Caco-2 (cell line): Measurements from ENCODE around the gene TRA2A. TPM values are rescaled to one million over a fixed set of nuclear protein-coding genes. Genes with fewer than 3 reads are reported as not detected.

Experiments used
- BruUV-seq: library from RNA; stranded (reverse); fragments of 400-500 nt; replicated peaks from 2 replicates; lab custom pipeline; 2021; lab: Mats Ljungman, UMichigan
- CTCF ChIA-PET: fragments of 300-600 bp; sonication (Branson Sonifier 250); formaldehyde crosslinking; loops from one replicate; lab custom pipeline; 2022; ENCODE audit warnings: antibody characterized with exemption; lab: Charles Lee
- POLR2A ChIA-PET: fragments of 300-600 bp; sonication (Branson Sonifier 250); formaldehyde crosslinking; loops from one replicate; lab custom pipeline; 2022; ENCODE audit warnings: antibody characterized with exemption; lab: Charles Lee
- DNase-seq, 2 experiments: peaks; one replicate each; pipeline versions ENCODE4 v3.0.0 to v3.0.0-alpha.2; 2020 to 2022
- H3K27me3 ChIP-seq: replicated peaks from 2 replicates; pipeline ENCODE4 v1.6.0; 2011; ENCODE audit warnings: low read length; ENCODE audit not compliant: control insufficient read depth, insufficient read depth
- H3K36me3 ChIP-seq: 2 replicates; pipeline ENCODE4 v1.5.1; 2011; ENCODE audit warnings: low read length; ENCODE audit not compliant: control insufficient read depth, insufficient read depth
- H3K4me1 ChIP-seq: fragments of 250-450 bp; sonication (Bioruptor Pico); 2 replicates; pipeline ENCODE4 v1.5.1; 2020; ENCODE audit warnings: mild to moderate bottlenecking
- H3K4me3 ChIP-seq: 2 replicates; pipeline ENCODE4 v1.5.1; 2011; ENCODE audit warnings: low read depth, mild to moderate bottlenecking, control low read depth, low read length
- H3K9me3 ChIP-seq: fragments of 250-450 bp; sonication (Bioruptor Pico); 2 replicates; pipeline ENCODE4 v1.5.1; 2020; ENCODE audit warnings: mild to moderate bottlenecking, moderate library complexity
- H3K27ac Mint-ChIP-seq: one replicate; pipeline ENCODE4 v1.8.0; 2022; ENCODE audit warnings: mixed read lengths; ENCODE audit not compliant: unreplicated experiment
- H3K27me3 Mint-ChIP-seq: one replicate; pipeline ENCODE4 v1.8.0; 2022; ENCODE audit warnings: mixed read lengths; ENCODE audit not compliant: insufficient read depth, unreplicated experiment
- H3K36me3 Mint-ChIP-seq: one replicate; pipeline ENCODE4 v1.8.0; 2022; ENCODE audit warnings: mild to moderate bottlenecking, mixed read lengths; ENCODE audit not compliant: insufficient read depth, unreplicated experiment
- H3K4me1 Mint-ChIP-seq: one replicate; pipeline ENCODE4 v1.8.0; 2022; ENCODE audit warnings: low read depth, mixed read lengths; ENCODE audit not compliant: unreplicated experiment
- H3K4me3 Mint-ChIP-seq: one replicate; pipeline ENCODE4 v1.8.0; 2022; ENCODE audit warnings: mild to moderate bottlenecking, moderate library complexity, mixed read lengths; ENCODE audit not compliant: unreplicated experiment
- H3K9me3 Mint-ChIP-seq: one replicate; pipeline ENCODE4 v1.8.0; 2022; ENCODE audit warnings: mixed read lengths; ENCODE audit not compliant: unreplicated experiment
- intact Hi-C: fragments of 100-400 bp; cut with micrococcal nuclease; formaldehyde crosslinking; loops from one replicate; pipeline ENCODE4 v1.10.0; 2022; ENCODE audit not compliant: unreplicated experiment
- total RNA-seq: library from RNA; stranded (reverse); gene quantifications from 2 replicates; pipeline ENCODE4 v1.2.3, GENCODE V29; 2022
- TF ChIP-seq, protein P1 (sequence below), 2 experiments: fragments of 200-600 bp in 1 of 2; IDR thresholded peaks; 1 replicate in 1 of 2; 2 replicates in 1 of 2; pipeline versions ENCODE4 v1.5.1 to v1.8.0; 2011 to 2022; ENCODE audit warnings: antibody characterized with exemption in 1 of 2, control low read depth in 1 of 2, inconsistent platforms in 1 of 2, low read depth in 1 of 2, low read length in 1 of 2, mild to moderate bottlenecking in 1 of 2, moderate library complexity in 1 of 2; ENCODE audit not compliant: insufficient read depth in 1 of 2, severe bottlenecking in 1 of 2, unreplicated experiment in 1 of 2

Gene TRA2A
- total RNA-seq, 1 experiment from 2014 or later = 123 TPM

DNA sequence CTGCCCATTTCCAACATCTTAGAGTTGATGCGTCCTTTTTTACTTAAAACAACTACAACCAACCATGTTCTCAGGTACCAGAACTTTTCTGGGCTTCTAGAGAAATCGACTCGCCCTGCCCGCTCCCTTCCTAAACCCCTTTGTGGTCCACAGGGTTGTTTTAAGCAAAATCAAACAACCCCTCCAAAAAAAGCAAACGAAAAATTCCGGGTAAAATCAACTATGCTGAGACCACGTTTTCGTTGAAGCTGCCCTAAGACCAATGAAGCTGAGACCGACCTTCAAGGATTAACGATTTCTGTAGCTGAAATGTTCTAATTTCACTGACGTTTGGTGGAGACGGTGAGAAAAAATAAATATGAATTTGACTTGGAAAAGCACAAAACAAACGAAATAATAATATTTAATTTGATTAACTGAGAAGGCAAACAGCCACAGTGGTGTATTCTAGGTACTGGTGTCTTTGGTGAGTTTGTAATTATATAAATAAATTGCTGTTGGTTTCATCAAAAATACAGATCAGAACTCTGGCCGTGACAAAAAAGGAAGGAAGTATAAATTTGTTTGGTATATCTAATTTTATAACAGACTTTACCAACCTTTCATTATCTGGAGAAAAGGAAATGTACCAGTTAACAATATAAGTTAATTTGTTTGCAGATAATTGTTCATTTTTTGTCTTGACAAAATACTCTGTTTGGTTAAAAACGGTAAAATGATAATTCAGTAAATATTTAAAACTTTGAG lies 56.8 kb downstream of the TRA2A start:
- Mint-ChIP-seq H3K4me3 (peak overlapping the region; percentile 82), H3K27ac (peak overlapping the region; percentile 93), H3K27me3 (no peaks in the 10 kb centered on the region), H3K36me3 (peaks cover 39% of the 10 kb centered on the region), H3K4me1 (peaks cover 24% of the 10 kb centered on the region), H3K9me3 (no peaks in the 10 kb centered on the region)
- Histone ChIP-seq H3K4me1 (peaks cover 26% of the 10 kb centered on the region), H3K36me3 (no peaks in the 10 kb centered on the region), H3K4me3 (peak overlapping the region; percentile 48), H3K9me3 (no peaks in the 10 kb centered on the region), H3K27me3 (no peaks in the 10 kb centered on the region)
- BruUV-seq = TSS peak; percentile 43
- TF ChIP-seq, protein P1, sequence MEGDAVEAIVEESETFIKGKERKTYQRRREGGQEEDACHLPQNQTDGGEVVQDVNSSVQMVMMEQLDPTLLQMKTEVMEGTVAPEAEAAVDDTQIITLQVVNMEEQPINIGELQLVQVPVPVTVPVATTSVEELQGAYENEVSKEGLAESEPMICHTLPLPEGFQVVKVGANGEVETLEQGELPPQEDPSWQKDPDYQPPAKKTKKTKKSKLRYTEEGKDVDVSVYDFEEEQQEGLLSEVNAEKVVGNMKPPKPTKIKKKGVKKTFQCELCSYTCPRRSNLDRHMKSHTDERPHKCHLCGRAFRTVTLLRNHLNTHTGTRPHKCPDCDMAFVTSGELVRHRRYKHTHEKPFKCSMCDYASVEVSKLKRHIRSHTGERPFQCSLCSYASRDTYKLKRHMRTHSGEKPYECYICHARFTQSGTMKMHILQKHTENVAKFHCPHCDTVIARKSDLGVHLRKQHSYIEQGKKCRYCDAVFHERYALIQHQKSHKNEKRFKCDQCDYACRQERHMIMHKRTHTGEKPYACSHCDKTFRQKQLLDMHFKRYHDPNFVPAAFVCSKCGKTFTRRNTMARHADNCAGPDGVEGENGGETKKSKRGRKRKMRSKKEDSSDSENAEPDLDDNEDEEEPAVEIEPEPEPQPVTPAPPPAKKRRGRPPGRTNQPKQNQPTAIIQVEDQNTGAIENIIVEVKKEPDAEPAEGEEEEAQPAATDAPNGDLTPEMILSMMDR (IDR thresholded peaks at IDR 0.05; ENCODE audit: insufficient read depth in 1 of 2, low read depth in 1 of 2, low read length in 1 of 2, severe bottlenecking in 1 of 2, unreplicated experiment in 1 of 2) = no peak
- DNase-seq = no peak
- ChIA-PET CTCF (interaction anchor here (0.6 to 1.1 kb wide), 4 partner anchors 11 to 202 kb away, joined by 3 read pairs; no protein-coding TSS in a partner anchor), POLR2A (interaction anchor here (0.7 to 1.5 kb wide), 6 partner anchors 9 to 117 kb away, joined by 3 to 4 read pairs (median 4); no protein-coding TSS in a partner anchor)
- intact Hi-C loops = loop anchor here (1.0 kb wide), 2 partner anchors 11 to 205 kb away; partner anchors contain the start of gene FAM221A

DNA sequence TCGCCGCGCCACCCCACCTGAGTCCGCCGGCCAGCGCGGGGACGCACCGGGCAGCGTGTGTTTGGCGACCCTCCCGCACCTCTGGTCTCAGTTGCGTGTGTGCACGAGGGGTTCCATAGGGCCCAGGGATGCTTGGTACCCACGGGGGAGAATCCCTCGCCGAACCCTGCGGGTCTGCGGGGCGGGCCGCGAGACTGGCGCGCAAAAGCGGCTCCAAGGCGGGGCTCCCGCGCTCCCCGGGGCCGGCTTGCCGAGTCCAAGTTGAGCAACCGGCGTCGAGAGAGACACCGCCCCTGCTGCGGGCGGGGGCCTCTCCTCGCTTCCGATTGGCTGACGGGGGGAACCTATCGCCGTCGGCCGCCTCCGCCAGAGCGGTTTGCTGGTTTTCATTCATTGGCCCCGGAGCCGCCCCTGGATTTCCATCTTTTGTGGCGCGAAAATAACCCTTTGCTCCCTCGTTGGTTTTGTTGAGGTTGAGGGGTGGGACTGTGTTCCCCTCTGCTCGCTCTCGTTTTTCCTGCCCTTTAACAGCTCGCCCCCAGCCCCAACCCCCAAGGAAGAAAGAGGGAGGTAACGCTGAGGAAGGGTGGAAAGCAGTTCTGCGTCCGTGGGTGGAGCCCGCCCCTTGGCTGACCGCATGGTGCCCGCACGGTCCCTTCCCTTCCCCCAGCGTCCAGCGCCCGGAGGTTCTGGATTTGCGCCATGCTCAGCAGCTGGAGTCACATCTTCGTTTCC lies 57.5 kb downstream of the TRA2A start:
- Histone ChIP-seq H3K4me3 (peak overlapping the region; percentile 84), H3K36me3 (no peaks in the 10 kb centered on the region), H3K4me1 (peaks cover 26% of the 10 kb centered on the region), H3K27me3 (no peaks in the 10 kb centered on the region), H3K9me3 (no peaks in the 10 kb centered on the region)
- intact Hi-C loops = loop anchor here (1.0 kb wide), 2 partner anchors 12 to 206 kb away; partner anchors contain the start of gene FAM221A
- POLR2A ChIA-PET = interaction anchor here (0.7 to 1.5 kb wide), 6 partner anchors 10 to 117 kb away, joined by 3 to 4 read pairs (median 4); no protein-coding TSS in a partner anchor
- Mint-ChIP-seq H3K27ac (peak overlapping the region; percentile 93), H3K9me3 (no peaks in the 10 kb centered on the region), H3K36me3 (peaks cover 43% of the 10 kb centered on the region), H3K27me3 (no peaks in the 10 kb centered on the region), H3K4me3 (peak overlapping the region; percentile 82), H3K4me1 (peaks cover 24% of the 10 kb centered on the region)
- CTCF ChIA-PET = interaction anchor here (0.6 to 1.1 kb wide), 4 partner anchors 12 to 201 kb away, joined by 3 read pairs; no protein-coding TSS in a partner anchor
- DNase-seq = peak; percentile 98 to 99
- TF ChIP-seq, protein P1 (IDR thresholded peaks at IDR 0.05; ENCODE audit: insufficient read depth in 1 of 2, low read depth in 1 of 2, low read length in 1 of 2, severe bottlenecking in 1 of 2, unreplicated experiment in 1 of 2) = no peak
- BruUV-seq = no TSS peak

DNA sequence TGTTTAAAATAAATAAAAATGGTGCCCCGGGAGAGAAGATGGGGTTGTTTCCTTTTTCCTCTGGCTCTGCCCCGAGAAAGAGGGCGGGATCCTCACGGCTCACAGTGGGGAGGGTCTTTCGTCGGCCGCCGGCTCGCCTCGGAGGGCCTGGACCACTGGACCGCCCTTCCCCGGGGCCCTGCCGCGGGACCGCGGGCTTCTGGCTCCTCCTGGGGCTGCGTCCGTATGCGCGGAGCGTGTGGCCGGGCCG lies 58.0 kb downstream of the TRA2A start:
- Mint-ChIP-seq H3K9me3 (no peaks in the 10 kb centered on the region), H3K4me1 (peaks cover 19% of the 10 kb centered on the region), H3K27ac (peak overlapping the region; percentile 93), H3K4me3 (peak overlapping the region; percentile 82), H3K36me3 (peaks cover 46% of the 10 kb centered on the region), H3K27me3 (no peaks in the 10 kb centered on the region)
- CTCF ChIA-PET = interaction anchor here (0.6 to 1.2 kb wide), 2 partner anchors 75 to 116 kb away, joined by 3 read pairs; no protein-coding TSS in a partner anchor
- no peaks in the 10 kb centered on the region for H3K9me3 ChIP-seq
- POLR2A ChIA-PET = interaction anchor here (1.4 kb wide), 1 partner anchor 116 kb away, joined by 3 read pairs; no protein-coding TSS in a partner anchor
- H3K27me3 ChIP-seq = no peaks in the 10 kb centered on the region
- no TSS peak for BruUV-seq
- H3K36me3 ChIP-seq = no peaks in the 10 kb centered on the region
- peak overlapping the region; percentile 84 for H3K4me3 ChIP-seq
- intact Hi-C loops = loop anchor here (1.0 kb wide), 2 partner anchors 13 to 207 kb away; partner anchors contain the start of gene FAM221A
- TF ChIP-seq, protein P1 (IDR thresholded peaks at IDR 0.05; ENCODE audit: insufficient read depth in 1 of 2, low read depth in 1 of 2, low read length in 1 of 2, severe bottlenecking in 1 of 2, unreplicated experiment in 1 of 2) = no peak
- peaks cover 26% of the 10 kb centered on the region for H3K4me1 ChIP-seq
- peak; percentile 80 to 83 for DNase-seq
